Measurements from ENCODE around the gene HOATZ.

Gene HOATZ

DNA sequence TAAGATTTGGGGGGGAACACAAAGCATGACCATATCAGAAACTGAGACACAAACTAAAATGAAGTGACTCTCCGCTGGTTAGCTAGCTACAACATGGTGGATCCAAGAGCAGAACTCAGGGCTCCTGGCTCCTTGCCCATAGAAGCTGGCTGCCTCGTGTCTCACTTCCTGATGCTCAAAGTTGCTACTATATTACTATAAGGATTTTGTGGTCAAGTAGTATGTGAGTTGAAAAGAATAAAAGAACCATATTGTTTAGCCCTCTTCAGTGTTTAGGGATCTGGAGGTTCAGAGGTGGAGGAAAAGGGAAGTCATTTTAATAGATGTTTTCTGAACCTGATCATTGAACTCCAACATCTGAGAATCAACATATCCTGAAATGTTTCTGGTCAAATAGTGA, 70.8 kb downstream of the HOATZ start:
- peak in 1 of 2 donors; percentile 41 for DNase-seq

DNA sequence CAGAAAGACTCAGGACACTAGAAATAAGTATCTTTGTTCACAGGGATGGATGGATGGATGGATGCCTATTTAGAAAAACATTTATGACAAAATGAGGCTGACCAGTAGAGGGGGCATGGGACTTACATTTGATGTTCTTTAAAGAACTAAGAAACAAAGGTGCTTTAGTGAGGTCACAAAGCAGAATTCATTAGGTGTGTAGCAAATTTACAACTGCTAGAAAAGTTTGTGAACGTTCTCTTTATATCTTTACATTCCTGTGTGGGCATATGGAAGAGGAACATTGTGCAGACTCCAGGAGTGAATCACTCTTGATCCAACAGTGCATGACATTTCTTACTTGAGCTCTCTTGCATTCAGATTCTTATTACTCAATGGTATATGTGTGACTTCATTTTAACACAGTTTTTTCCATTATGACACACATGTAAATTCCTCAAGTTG, 71.8 kb downstream of the HOATZ start:
- peak; percentile 66 to 86 for DNase-seq
